CD4-positive, alpha-beta memory T cell (primary cell): ENCODE data around the gene ADAMTS8. TPM values are rescaled to one million over a fixed set of nuclear protein-coding genes. Genes with fewer than 3 reads are reported as not detected.

Experiments used
- CTCF ChIA-PET: fragments of 350-600 bp; sonication (Branson Sonifier 250); formaldehyde crosslinking; loops from one replicate; lab custom pipeline; 2021; ENCODE audit warnings: inconsistent platforms; ENCODE audit not compliant: partially characterized antibody; lab: Charles Lee
- POLR2A ChIA-PET: fragments of 350-600 bp; sonication (Branson Sonifier 250); formaldehyde crosslinking; loops from one replicate; lab custom pipeline; 2021; ENCODE audit not compliant: partially characterized antibody; lab: Charles Lee
- DNase-seq, 5 donors: peaks; one replicate each; pipeline versions ENCODE4 v3.0.0 to v3.0.0-alpha.2; 2020 to 2022; ENCODE audit warnings: mixed read lengths in 1 of 5
- H3K27ac ChIP-seq: one replicate; pipeline ENCODE4 v1.7.0; 2013; ENCODE audit warnings: low read depth, low read length
- H3K27me3 ChIP-seq: 2 replicates; pipeline ENCODE4 v1.7.0; 2013; ENCODE audit warnings: mild to moderate bottlenecking, low read length, moderate library complexity; ENCODE audit not compliant: insufficient read depth
- H3K36me3 ChIP-seq: 2 replicates; pipeline ENCODE4 v1.7.0; 2013; ENCODE audit warnings: mild to moderate bottlenecking, low read length, moderate library complexity; ENCODE audit not compliant: insufficient read depth
- H3K4me1 ChIP-seq: 2 replicates; pipeline ENCODE4 v1.7.0; 2013; ENCODE audit warnings: mild to moderate bottlenecking, low read length, moderate library complexity; ENCODE audit not compliant: insufficient read depth
- H3K4me3 ChIP-seq, 2 donors: one replicate each; pipeline ENCODE4 v1.7.0; 2013; ENCODE audit warnings: low read length in 2 of 2, mild to moderate bottlenecking in 1 of 2
- H3K9me3 ChIP-seq, 2 donors: one replicate each; pipeline ENCODE4 v1.7.0; 2013; ENCODE audit warnings: low read length in 2 of 2, control low read depth in 1 of 2; ENCODE audit not compliant: control insufficient read depth in 1 of 2
- H3K27ac Mint-ChIP-seq, 7 donors: one replicate each; pipeline ENCODE4 v1.8.0; 2020 to 2021; ENCODE audit warnings: mixed read lengths in 7 of 7, mild to moderate bottlenecking in 6 of 7, inconsistent platforms in 3 of 7, moderate library complexity in 3 of 7
- H3K27me3 Mint-ChIP-seq, 2 donors: one replicate each; pipeline ENCODE4 v1.8.0; 2020 to 2021; ENCODE audit warnings: mixed read lengths in 2 of 2
- H3K36me3 Mint-ChIP-seq, 2 donors: one replicate each; pipeline ENCODE4 v1.8.0; 2020 to 2021; ENCODE audit warnings: mixed read lengths in 2 of 2, inconsistent platforms in 1 of 2, mild to moderate bottlenecking in 1 of 2
- H3K4me1 Mint-ChIP-seq, 4 donors: one replicate each; pipeline ENCODE4 v1.8.0; 2020 to 2021; ENCODE audit warnings: mixed read lengths in 4 of 4, mild to moderate bottlenecking in 1 of 4
- H3K4me3 Mint-ChIP-seq, 8 donors: one replicate each; pipeline ENCODE4 v1.8.0; 2020 to 2021; ENCODE audit warnings: mixed read lengths in 8 of 8, mild to moderate bottlenecking in 7 of 8, moderate library complexity in 6 of 8, inconsistent platforms in 3 of 8
- H3K9me3 Mint-ChIP-seq, 8 donors: one replicate each; pipeline ENCODE4 v1.8.0; 2020 to 2021; ENCODE audit warnings: mixed read lengths in 8 of 8, mild to moderate bottlenecking in 5 of 8, inconsistent platforms in 3 of 8, moderate library complexity in 1 of 8
- intact Hi-C: fragments of 100-400 bp; cut with micrococcal nuclease; formaldehyde crosslinking; loops from one replicate; pipeline ENCODE4 v1.15.1; 2023
- polyA plus RNA-seq, 2 donors: library from polyadenylated mRNA; unstranded; fragments of 300-500 nt; fragmentation: Illumina TruSeq; gene quantifications; one replicate each; pipeline ENCODE4 v1.2.3, GENCODE V29; 2021
- total RNA-seq, 2 experiments: library from RNA; stranded (reverse); gene quantifications; one replicate each; pipeline ENCODE4 v1.2.3, GENCODE V29; 2021

ADAMTS8 gene
- total and polyA plus RNA-seq, 4 experiments from 2014 or later, result not detected

- H3K4me3 ChIP-seq, result no peak overlapping the region
- POLR2A ChIA-PET, result no interaction called here
- CTCF ChIA-PET, result interaction anchor here (1.0 kb wide), 1 partner anchor 435 kb away, joined by 3 read pairs; no protein-coding TSS in a partner anchor
- no peaks in the 10 kb centered on the region for H3K36me3 Mint-ChIP-seq
- H3K9me3 ChIP-seq, result no peaks in the 10 kb centered on the region
- no peaks in the 10 kb centered on the region for H3K36me3 ChIP-seq
- intact Hi-C loops, result no loop called here
- DNase-seq, result no peak
- peaks cover 37 to 49% of the 10 kb centered on the region in 2 donors for H3K27me3 Mint-ChIP-seq
- H3K4me1 ChIP-seq, result no peaks in the 10 kb centered on the region
- peaks cover 2 to 17% (median 7%) of the 10 kb centered on the region in 4 donors for H3K4me1 Mint-ChIP-seq
- no peak overlapping the region for H3K27ac Mint-ChIP-seq
- H3K4me3 Mint-ChIP-seq, result no peak overlapping the region
- H3K9me3 Mint-ChIP-seq, result no peaks in the 10 kb centered on the region
- H3K27ac ChIP-seq, result no peak overlapping the region
- H3K27me3 ChIP-seq, result peaks cover 18% of the 10 kb centered on the region
These were observed 661 bp downstream of the ADAMTS8 start for GRCh38 chr11:130427581-130428315.

GRCh38 chr11:130426837-130427341 lies 1.5 kb downstream of the ADAMTS8 start:
- Histone ChIP-seq H3K27ac (no peak overlapping the region), H3K36me3 (no peaks in the 10 kb centered on the region), H3K4me1 (no peaks in the 10 kb centered on the region), H3K27me3 (peaks cover 18% of the 10 kb centered on the region), H3K9me3 (no peaks in the 10 kb centered on the region), H3K4me3 (no peak overlapping the region)
- Mint-ChIP-seq H3K36me3 (no peaks in the 10 kb centered on the region), H3K27me3 (peaks cover 37 to 54% of the 10 kb centered on the region in 2 donors), H3K27ac (no peak overlapping the region), H3K4me3 (peak overlapping the region in 4 of 8 donors; percentile 5 to 72 (median 30)), H3K9me3 (no peaks in the 10 kb centered on the region), H3K4me1 (peaks cover 2 to 17% (median 7%) of the 10 kb centered on the region in 4 donors)
- ChIA-PET CTCF (interaction anchor here (1.0 kb wide), 1 partner anchor 436 kb away, joined by 3 read pairs; no protein-coding TSS in a partner anchor), POLR2A (no interaction called here)
- no peak for DNase-seq
- intact Hi-C loops, result no loop called here

- Mint-ChIP-seq H3K9me3 (no peaks in the 10 kb centered on the region), H3K27ac (no peak overlapping the region), H3K27me3 (peaks cover 37 to 53% of the 10 kb centered on the region in 2 donors), H3K4me1 (peaks cover 2 to 17% (median 7%) of the 10 kb centered on the region in 4 donors), H3K4me3 (peak overlapping the region in 2 of 8 donors; percentile 6 to 31), H3K36me3 (no peaks in the 10 kb centered on the region)
- intact Hi-C loops, result no loop called here
- H3K4me1 ChIP-seq, result no peaks in the 10 kb centered on the region
- no peak overlapping the region for H3K4me3 ChIP-seq
- no peaks in the 10 kb centered on the region for H3K9me3 ChIP-seq
- H3K36me3 ChIP-seq, result no peaks in the 10 kb centered on the region
- H3K27me3 ChIP-seq, result peaks cover 18% of the 10 kb centered on the region
- no peak for DNase-seq
- POLR2A ChIA-PET, result no interaction called here
- CTCF ChIA-PET, result interaction anchor here (1.0 kb wide), 1 partner anchor 436 kb away, joined by 3 read pairs; no protein-coding TSS in a partner anchor
- no peak overlapping the region for H3K27ac ChIP-seq
These were observed 2.1 kb downstream of the ADAMTS8 start for GRCh38 chr11:130426223-130426836.

- no peaks in the 10 kb centered on the region for H3K4me1 ChIP-seq
- Mint-ChIP-seq H3K27me3 (peaks cover 34 to 56% of the 10 kb centered on the region in 2 donors), H3K4me1 (peaks cover 2 to 17% (median 7%) of the 10 kb centered on the region in 4 donors), H3K27ac (no peak overlapping the region), H3K9me3 (no peaks in the 10 kb centered on the region), H3K36me3 (no peaks in the 10 kb centered on the region), H3K4me3 (no peak overlapping the region)
- H3K4me3 ChIP-seq, result no peak overlapping the region
- intact Hi-C loops, result no loop called here
- DNase-seq, result no peak
- H3K9me3 ChIP-seq, result no peaks in the 10 kb centered on the region
- peaks cover 17% of the 10 kb centered on the region for H3K27me3 ChIP-seq
- no peaks in the 10 kb centered on the region for H3K36me3 ChIP-seq
- POLR2A ChIA-PET, result no interaction called here
- CTCF ChIA-PET, result interaction anchor here (1.1 to 2.2 kb wide), 3 partner anchors 212 to 437 kb away, joined by 3 to 6 read pairs (median 6); no protein-coding TSS in a partner anchor
- no peak overlapping the region for H3K27ac ChIP-seq
These were observed 3.3 kb downstream of the ADAMTS8 start for GRCh38 chr11:130425156-130425555.

- no peaks in the 10 kb centered on the region for H3K36me3 Mint-ChIP-seq
These were observed 3.7 kb downstream of the ADAMTS8 start for GRCh38 chr11:130424613-130425140.

GRCh38 chr11:130423541-130424142 lies 4.8 kb downstream of the ADAMTS8 start:
- Mint-ChIP-seq H3K36me3 (no peaks in the 10 kb centered on the region), H3K27me3 (peaks cover 29 to 41% of the 10 kb centered on the region in 2 donors), H3K4me3 (no peak overlapping the region), H3K9me3 (no peaks in the 10 kb centered on the region), H3K4me1 (peaks cover 2 to 9% (median 3%) of the 10 kb centered on the region in 4 donors), H3K27ac (no peak overlapping the region)
- peaks cover 4% of the 10 kb centered on the region for H3K27me3 ChIP-seq
- H3K4me3 ChIP-seq, result no peak overlapping the region
- H3K27ac ChIP-seq, result no peak overlapping the region
- ChIA-PET POLR2A (no interaction called here), CTCF (interaction anchor here (2.2 kb wide), 1 partner anchor 436 kb away, joined by 6 read pairs; no protein-coding TSS in a partner anchor)
- intact Hi-C loops, result no loop called here
- H3K4me1 ChIP-seq, result no peaks in the 10 kb centered on the region
- no peaks in the 10 kb centered on the region for H3K36me3 ChIP-seq
- H3K9me3 ChIP-seq, result no peaks in the 10 kb centered on the region
- no peak for DNase-seq

More at GRCh38 chr11:130424613-130425140, 3.7 kb downstream of the ADAMTS8 start:
- Histone ChIP-seq H3K9me3 (no peaks in the 10 kb centered on the region), H3K27ac (no peak overlapping the region), H3K36me3 (no peaks in the 10 kb centered on the region), H3K4me3 (no peak overlapping the region), H3K4me1 (no peaks in the 10 kb centered on the region), H3K27me3 (peaks cover 12% of the 10 kb centered on the region)
- Mint-ChIP-seq H3K9me3 (no peaks in the 10 kb centered on the region), H3K27me3 (peaks cover 32 to 51% of the 10 kb centered on the region in 2 donors), H3K4me3 (no peak overlapping the region), H3K27ac (no peak overlapping the region), H3K4me1 (peaks cover 2 to 17% (median 7%) of the 10 kb centered on the region in 4 donors)
- no peak for DNase-seq
- CTCF ChIA-PET, result interaction anchor here (1.1 to 2.2 kb wide), 3 partner anchors 212 to 437 kb away, joined by 3 to 6 read pairs (median 6); no protein-coding TSS in a partner anchor
- intact Hi-C loops, result no loop called here
- POLR2A ChIA-PET, result no interaction called here
